Gastrocnemius medialis (tissue), 4 donors: ENCODE measurements around the gene ICAM5.

ENCODE experiments used
- CTCF ChIP-seq, 5 experiments: fragments of 450-650 bp in 3 of 5; fragments of 200-600 bp in 2 of 5; sonication (generic) in 2 of 5; IDR thresholded peaks in 4 of 5; conservative IDR thresholded peaks in 1 of 5; 1 replicate in 4 of 5; 2 replicates in 1 of 5; pipeline ENCODE4 v1.5.1; 2016 to 2019; ENCODE audit warnings: antibody characterized with exemption in 5 of 5, mild to moderate bottlenecking in 3 of 5, moderate library complexity in 3 of 5
- POLR2A ChIP-seq, 2 donors: fragments of 450-650 bp; IDR thresholded peaks; one replicate each; pipeline ENCODE4 v1.6.1; 2017; ENCODE audit warnings: antibody characterized with exemption in 2 of 2, mild to moderate bottlenecking in 2 of 2, moderate library complexity in 2 of 2

- no peak for TF ChIP-seq CTCF (IDR thresholded peaks at IDR 0.05 in 4 of 5, conservative IDR thresholded peaks at IDR 0.05 in 1 of 5)
- no peak for TF ChIP-seq POLR2A (IDR thresholded peaks at IDR 0.05)
These were observed 45.7 kb downstream of the ICAM5 start for GRCh38 chr19:10335352-10335985.
